ENCODE data around the gene SLC24A4.

DNA sequence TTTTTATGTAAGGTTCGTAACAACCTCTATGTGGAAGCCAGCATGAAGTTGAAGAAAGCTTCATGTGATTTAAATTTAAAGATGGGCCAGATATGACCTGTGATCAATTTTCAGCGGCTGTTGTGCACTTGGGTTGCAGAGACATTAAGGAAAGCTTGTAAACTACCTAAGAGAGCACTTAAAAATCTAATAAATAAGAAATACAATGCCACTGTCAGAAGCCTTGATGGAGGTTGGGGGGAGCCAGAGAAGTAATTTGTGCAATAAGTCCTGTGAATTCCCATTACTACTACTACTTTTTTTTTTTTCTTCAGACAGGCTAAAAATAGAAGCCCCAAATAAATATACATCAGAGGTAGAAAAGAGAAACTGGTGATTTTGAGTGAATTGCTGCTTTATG, 30.3 kb upstream of the SLC24A4 start:
- TF ChIP-seq, protein P1, sequence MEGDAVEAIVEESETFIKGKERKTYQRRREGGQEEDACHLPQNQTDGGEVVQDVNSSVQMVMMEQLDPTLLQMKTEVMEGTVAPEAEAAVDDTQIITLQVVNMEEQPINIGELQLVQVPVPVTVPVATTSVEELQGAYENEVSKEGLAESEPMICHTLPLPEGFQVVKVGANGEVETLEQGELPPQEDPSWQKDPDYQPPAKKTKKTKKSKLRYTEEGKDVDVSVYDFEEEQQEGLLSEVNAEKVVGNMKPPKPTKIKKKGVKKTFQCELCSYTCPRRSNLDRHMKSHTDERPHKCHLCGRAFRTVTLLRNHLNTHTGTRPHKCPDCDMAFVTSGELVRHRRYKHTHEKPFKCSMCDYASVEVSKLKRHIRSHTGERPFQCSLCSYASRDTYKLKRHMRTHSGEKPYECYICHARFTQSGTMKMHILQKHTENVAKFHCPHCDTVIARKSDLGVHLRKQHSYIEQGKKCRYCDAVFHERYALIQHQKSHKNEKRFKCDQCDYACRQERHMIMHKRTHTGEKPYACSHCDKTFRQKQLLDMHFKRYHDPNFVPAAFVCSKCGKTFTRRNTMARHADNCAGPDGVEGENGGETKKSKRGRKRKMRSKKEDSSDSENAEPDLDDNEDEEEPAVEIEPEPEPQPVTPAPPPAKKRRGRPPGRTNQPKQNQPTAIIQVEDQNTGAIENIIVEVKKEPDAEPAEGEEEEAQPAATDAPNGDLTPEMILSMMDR (conservative IDR thresholded peaks at IDR 0.05; ENCODE audit: low read depth, low read length), result no peak
- TF ChIP-seq POLR2A (IDR thresholded peaks at IDR 0.05; ENCODE audit: low read depth, low read length) (no peak), MAFK (IDR thresholded peaks at IDR 0.05; ENCODE audit: low read depth, low read length) (no peak), BHLHE40 (IDR thresholded peaks at IDR 0.05; ENCODE audit: low read depth, low read length) (no peak), RCOR1 (IDR thresholded peaks at IDR 0.05; ENCODE audit: insufficient replicate concordance, low read length) (no peak), NFE2L2 (IDR thresholded peaks at IDR 0.05; ENCODE audit: low read depth, low read length) (no peak), SMC3 (IDR thresholded peaks at IDR 0.05; ENCODE audit: low read depth, low read length) (no peak), RFX5 (IDR thresholded peaks at IDR 0.05; ENCODE audit: low read depth, low read length) (no peak), CHD1 (IDR thresholded peaks at IDR 0.05; ENCODE audit: low read depth, low read length) (no peak), MAZ (IDR thresholded peaks at IDR 0.05; ENCODE audit: borderline replicate concordance, low read depth, low read length) (no peak), FOS (IDR thresholded peaks at IDR 0.05; ENCODE audit: low read depth, low read length) (no peak)

Measured in IMR-90 (cell line).